Activated CD4-positive, alpha-beta memory T cell treated with anti-CD3 and anti-CD28 coated beads, Interleukin-2, amount 10 ng/mL, durations not matched to agents 7 days and 5 days (primary cell): ENCODE measurements around the gene SYCE3. TPM values are rescaled to one million over a fixed set of nuclear protein-coding genes. Genes with fewer than 3 reads are reported as not detected.

Experiments used
- CTCF ChIA-PET: fragments of 350-600 bp; sonication (Branson Sonifier 250); formaldehyde crosslinking; loops from one replicate; lab custom pipeline; 2021; ENCODE audit warnings: antibody characterized with exemption, inconsistent platforms; lab: Charles Lee
- POLR2A ChIA-PET: fragments of 350-600 bp; sonication (Branson Sonifier 250); formaldehyde crosslinking; loops from one replicate; lab custom pipeline; 2021; ENCODE audit warnings: antibody characterized with exemption; lab: Charles Lee
- DNase-seq: peaks from one replicate; pipeline ENCODE4 v3.0.0-alpha.2; 2020
- H3K27ac Mint-ChIP-seq: one replicate; pipeline ENCODE4 v1.8.0; 2021; ENCODE audit warnings: mild to moderate bottlenecking, mixed read lengths
- H3K27me3 Mint-ChIP-seq: one replicate; pipeline ENCODE4 v1.8.0; 2021; ENCODE audit warnings: mixed read lengths
- H3K36me3 Mint-ChIP-seq: one replicate; pipeline ENCODE4 v1.8.0; 2021; ENCODE audit warnings: low read depth, mixed read lengths
- H3K4me1 Mint-ChIP-seq: one replicate; pipeline ENCODE4 v1.8.0; 2021; ENCODE audit warnings: mixed read lengths
- H3K4me3 Mint-ChIP-seq: one replicate; pipeline ENCODE4 v1.8.0; 2021; ENCODE audit warnings: mild to moderate bottlenecking, mixed read lengths
- H3K9me3 Mint-ChIP-seq: one replicate; pipeline ENCODE4 v1.8.0; 2021; ENCODE audit warnings: mixed read lengths
- total RNA-seq, 2 experiments: library from RNA; stranded (reverse); gene quantifications; one replicate each; pipeline ENCODE4 v1.2.3, GENCODE V29; 2021

Gene SYCE3
- total RNA-seq, 2 experiments from 2014 or later: 0.58 to 0.71 TPM

DNA sequence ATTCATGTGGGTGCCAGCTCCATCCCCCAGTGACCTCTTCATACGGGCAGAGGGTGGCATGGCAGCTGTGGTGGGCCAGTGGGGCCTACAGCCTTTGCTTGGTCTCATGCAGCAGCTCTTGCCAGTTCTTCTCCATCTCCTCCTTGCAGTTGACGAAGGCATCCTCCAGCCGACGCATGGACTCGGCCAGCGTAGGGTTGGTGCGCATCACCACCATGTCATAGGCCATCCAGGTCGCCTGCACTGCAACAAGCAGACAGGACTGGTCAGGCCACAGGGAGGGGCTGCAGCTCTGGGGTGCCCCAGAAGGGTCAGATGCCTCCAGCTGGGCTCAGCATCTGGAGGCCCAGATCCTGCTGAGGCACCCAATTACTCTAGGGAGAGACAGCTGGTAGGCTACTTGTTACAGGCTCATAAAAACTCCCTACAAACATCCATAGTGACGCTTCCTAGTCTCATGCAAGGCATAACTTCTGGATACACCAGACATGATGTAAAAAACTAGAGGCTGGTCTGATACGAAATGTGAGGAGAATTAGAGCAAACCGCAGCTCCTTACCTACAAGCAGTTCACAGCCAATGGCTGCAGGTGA, 11.5 kb downstream of the SYCE3 start:
- H3K4me1 Mint-ChIP-seq: peaks cover 23% of the 10 kb centered on the region

DNA sequence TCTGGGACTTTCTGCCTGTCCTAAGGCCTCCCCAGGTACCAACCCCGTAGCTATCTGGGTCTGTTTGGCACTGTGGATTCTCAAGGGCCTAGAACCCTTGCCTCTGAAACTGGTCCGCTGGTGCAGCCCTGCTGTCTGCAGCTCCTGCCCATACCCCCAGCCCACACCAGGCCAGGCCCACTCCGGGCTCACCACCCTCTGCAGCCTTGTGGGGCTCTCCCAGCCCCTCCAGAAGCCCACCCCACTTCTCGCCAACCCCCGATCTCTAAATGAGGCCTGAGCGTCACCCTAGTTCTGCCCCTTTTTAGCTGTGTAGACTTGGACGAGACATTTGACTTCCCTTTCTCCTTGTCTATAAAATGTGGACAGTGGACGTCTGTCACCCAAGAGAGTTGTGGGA, 12.3 kb downstream of the SYCE3 start:
- ChIA-PET CTCF (interaction anchor here (1.1 to 5.6 kb wide), 3 partner anchors 13 to 25 kb away, joined by 4 to 48 read pairs (median 40); partner anchors contain the start of genes SCO2 and SYCE3), POLR2A (interaction anchor here (0.7 to 8.9 kb wide), 10 partner anchors 12 to 71 kb away, joined by 3 to 151 read pairs (median 6); partner anchors contain the start of genes LMF2, NCAPH2, SCO2 and SYCE3)
- Mint-ChIP-seq H3K27ac (no peak overlapping the region), H3K27me3 (no peaks in the 10 kb centered on the region), H3K36me3 (peaks cover 3% of the 10 kb centered on the region), H3K4me1 (peaks cover 31% of the 10 kb centered on the region), H3K9me3 (no peaks in the 10 kb centered on the region), H3K4me3 (peak overlapping the region; percentile 25)
- no peak for DNase-seq

More for the DNA sequence above, 11.5 kb downstream of the SYCE3 start:
- Mint-ChIP-seq H3K9me3 (no peaks in the 10 kb centered on the region), H3K4me3 (no peak overlapping the region), H3K27ac (no peak overlapping the region), H3K36me3 (peaks cover 3% of the 10 kb centered on the region), H3K27me3 (peaks cover 3% of the 10 kb centered on the region)
- CTCF ChIA-PET: interaction anchor here (0.6 to 5.6 kb wide), 3 partner anchors 12 to 33 kb away, joined by 4 to 48 read pairs (median 4); partner anchors contain the start of genes SCO2 and SYCE3
- POLR2A ChIA-PET: interaction anchor here (1.0 to 8.9 kb wide), 9 partner anchors 12 to 70 kb away, joined by 3 to 151 read pairs (median 6); partner anchors contain the start of genes LMF2, NCAPH2, SCO2 and SYCE3
- no peak for DNase-seq

DNA sequence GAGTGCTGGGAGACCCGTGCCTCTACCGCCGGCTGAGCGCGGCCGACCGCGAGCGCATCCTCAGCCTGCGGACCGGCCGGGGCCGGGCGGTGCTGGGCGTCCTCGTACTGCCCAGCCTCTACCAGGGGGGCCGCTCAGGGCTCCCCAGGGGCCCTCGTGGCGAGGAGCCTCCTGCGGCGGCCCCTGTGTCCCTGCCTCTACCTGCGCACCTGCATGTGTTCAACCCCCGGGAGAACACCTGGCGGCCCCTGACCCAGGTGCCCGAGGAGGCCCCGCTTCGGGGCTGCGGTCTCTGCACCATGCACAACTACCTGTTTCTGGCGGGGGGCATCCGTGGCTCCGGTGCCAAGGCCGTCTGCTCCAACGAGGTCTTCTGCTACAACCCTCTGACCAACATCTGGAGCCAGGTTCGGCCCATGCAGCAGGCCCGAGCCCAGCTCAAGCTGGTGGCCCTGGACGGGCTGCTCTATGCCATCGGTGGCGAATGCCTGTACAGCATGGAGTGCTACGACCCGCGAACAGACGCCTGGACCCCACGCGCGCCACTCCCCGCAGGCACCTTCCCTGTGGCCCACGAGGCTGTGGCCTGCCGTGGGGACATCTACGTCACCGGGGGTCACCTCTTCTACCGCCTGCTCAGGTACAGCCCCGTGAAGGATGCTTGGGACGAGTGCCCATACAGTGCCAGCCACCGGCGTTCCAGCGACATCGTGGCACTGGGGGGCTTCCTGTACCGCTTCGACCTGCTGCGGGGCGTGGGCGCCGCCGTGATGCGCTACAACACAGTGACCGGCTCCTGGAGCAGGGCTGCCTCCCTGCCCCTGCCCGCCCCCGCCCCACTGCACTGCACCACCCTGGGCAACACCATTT, 13.6 kb downstream of the SYCE3 start:
- ChIA-PET CTCF (interaction anchor here (1.0 to 5.6 kb wide), 12 partner anchors 8 to 72 kb away, joined by 3 to 48 read pairs (median 6); partner anchors contain the start of genes CPT1B, SCO2, SYCE3 and TYMP), POLR2A (interaction anchor here (0.8 to 8.9 kb wide), 14 partner anchors 8 to 579 kb away, joined by 3 to 151 read pairs (median 15); partner anchors contain the start of genes ARSA, CHKB, LMF2 and NCAPH2)
- Mint-ChIP-seq H3K4me3 (peak overlapping the region; percentile 72), H3K27ac (peak overlapping the region; percentile 74), H3K9me3 (no peaks in the 10 kb centered on the region), H3K36me3 (peaks cover 3% of the 10 kb centered on the region), H3K4me1 (peaks cover 44% of the 10 kb centered on the region), H3K27me3 (no peaks in the 10 kb centered on the region)
- DNase-seq: no peak

DNA sequence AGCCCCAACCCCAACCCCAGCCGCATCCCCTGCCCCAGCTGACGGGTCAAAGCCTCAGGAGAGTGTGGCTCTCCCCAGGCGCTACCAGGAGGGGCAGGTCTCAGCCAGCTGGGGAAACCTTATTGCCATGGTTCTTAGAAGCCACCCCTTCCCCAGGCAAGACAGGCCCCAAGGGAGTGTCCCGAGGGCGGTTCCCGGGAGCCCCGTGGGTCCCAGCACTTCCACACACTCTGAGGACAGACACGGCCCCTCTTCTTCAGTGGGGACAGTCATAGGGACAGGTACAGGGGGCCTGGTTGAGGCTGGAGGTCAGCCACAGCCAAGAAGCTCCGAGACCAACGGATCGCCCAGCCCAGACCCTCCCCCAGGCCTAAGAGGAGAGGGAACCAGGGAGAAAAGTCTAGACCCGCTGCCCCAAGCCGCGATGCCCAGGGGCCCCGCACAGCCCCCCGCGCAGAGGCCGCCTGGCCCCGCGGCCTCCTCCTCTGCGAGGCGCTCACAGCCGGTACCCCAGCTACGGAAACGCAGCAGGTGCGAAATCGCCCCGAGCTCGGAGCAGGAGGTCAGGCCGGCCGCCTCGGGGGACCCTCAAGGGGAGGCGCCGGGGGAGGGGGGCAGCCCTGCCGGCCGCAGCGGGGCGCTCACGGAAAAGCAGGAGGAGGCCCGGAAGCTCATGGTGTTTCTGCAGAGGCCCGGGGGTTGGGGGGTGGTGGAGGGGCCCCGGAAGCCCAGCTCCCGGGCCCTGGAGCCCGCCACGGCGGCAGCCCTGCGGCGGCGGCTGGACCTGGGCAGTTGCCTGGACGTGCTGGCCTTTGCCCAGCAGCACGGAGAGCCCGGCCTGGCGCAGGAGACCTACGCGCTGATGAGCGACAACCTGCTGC, 14.4 kb downstream of the SYCE3 start:
- peaks cover 3% of the 10 kb centered on the region for H3K36me3 Mint-ChIP-seq
- ChIA-PET CTCF (interaction anchor here (1.0 to 5.6 kb wide), 12 partner anchors 9 to 73 kb away, joined by 3 to 48 read pairs (median 6); partner anchors contain the start of genes CPT1B, SCO2, SYCE3 and TYMP), POLR2A (interaction anchor here (0.8 to 8.9 kb wide), 14 partner anchors 9 to 578 kb away, joined by 3 to 151 read pairs (median 15); partner anchors contain the start of genes ARSA, CHKB, LMF2 and NCAPH2)
- DNase-seq: peak; percentile 68
- H3K27me3 Mint-ChIP-seq: no peaks in the 10 kb centered on the region
- H3K4me1 Mint-ChIP-seq: peaks cover 44% of the 10 kb centered on the region
- no peaks in the 10 kb centered on the region for H3K9me3 Mint-ChIP-seq
- H3K27ac Mint-ChIP-seq: peak overlapping the region; percentile 73
- peak overlapping the region; percentile 63 for H3K4me3 Mint-ChIP-seq

DNA sequence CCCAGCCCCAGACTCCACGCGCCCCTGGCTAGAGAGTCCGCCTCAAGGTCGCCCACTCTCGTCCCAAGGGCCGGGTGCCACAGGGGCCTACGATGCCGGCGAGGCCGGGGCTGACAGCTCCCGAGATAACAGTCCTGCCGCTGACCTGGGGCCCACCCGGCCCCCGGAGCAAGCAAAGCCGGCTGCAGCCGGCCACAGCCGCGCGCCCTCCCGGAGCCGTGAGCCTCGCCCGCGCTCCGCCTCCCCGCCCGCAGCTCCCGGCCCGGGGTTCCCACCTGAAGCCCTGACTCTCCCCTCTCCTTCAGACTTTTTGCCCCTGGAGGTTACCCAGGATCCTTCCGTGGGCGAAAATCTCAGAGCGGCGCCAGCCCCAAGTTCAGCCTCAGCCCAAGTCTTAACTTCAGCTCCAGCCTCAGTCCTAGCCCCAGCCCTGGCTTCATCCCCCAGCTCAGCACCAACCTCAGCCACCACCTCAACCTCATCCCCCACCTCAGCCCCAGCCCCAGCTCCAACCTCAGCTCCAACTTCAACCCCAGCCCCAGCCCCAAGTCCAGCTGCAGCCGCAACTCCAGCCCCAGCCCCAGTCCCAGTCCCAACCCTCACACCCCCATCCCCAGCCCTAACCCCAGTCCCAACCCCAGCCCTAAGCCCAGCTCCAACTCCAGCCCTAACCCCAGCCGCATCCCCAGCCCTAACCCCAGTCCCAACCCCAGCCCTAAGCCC, 15.3 kb downstream of the SYCE3 start:
- H3K36me3 Mint-ChIP-seq: peaks cover 6% of the 10 kb centered on the region
- H3K27me3 Mint-ChIP-seq: no peaks in the 10 kb centered on the region
- peaks cover 47% of the 10 kb centered on the region for H3K4me1 Mint-ChIP-seq
- CTCF ChIA-PET: interaction anchor here (1.3 to 5.6 kb wide), 8 partner anchors 8 to 73 kb away, joined by 4 to 48 read pairs (median 10); partner anchors contain the start of genes SCO2, SYCE3 and TYMP
- no peak overlapping the region for H3K4me3 Mint-ChIP-seq
- H3K9me3 Mint-ChIP-seq: no peaks in the 10 kb centered on the region
- POLR2A ChIA-PET: interaction anchor here (0.9 to 8.9 kb wide), 11 partner anchors 9 to 81 kb away, joined by 5 to 151 read pairs (median 28); partner anchors contain the start of genes ARSA, CHKB, LMF2 and NCAPH2
- H3K27ac Mint-ChIP-seq: peak overlapping the region; percentile 62
- no peak for DNase-seq

DNA sequence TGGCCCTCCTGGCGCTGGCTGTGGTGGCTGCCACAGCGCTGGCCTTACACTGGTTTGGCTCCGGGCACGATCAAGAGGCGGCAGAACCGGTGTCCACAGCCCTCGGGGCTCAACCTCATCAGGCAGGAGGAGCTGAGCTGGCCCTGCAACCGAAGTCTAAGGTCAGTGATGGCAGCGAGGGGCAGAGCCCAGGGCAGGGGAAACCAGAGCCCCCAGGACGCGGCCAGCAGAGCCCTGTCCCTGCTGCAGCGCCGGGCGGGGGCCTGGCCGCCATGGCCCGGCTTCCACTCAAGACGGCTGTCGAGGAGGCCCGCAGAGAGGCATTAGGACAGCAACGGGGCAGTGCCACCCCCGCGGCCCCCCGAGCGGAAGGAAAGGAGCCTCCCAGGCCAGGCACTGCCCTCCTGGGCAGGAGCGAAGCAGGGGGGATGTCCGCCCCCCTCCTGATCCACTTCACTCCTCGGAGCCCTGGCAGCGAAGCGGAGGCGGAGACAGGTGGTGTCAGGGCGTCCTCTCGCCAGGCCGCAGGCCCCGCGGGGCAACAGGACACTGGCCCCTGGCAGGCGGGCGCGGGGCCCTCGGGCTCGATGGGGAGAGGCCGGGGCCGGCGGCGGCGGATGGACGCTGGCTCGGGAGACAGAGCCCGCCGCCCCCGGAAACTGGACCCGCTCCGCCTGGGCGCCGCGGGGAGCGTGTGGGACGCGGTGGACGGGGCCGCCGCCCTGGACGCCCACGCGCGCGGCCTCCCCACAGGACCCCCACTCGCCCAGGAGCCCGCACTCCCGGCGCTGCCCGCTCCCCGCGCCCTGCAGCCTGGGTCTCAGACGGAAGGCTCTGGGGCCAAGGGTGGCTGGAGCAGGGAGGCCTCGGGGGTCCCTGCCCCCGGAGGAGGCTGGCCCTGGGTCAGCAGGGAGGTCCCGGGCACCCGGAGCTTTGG, 16.1 kb downstream of the SYCE3 start:
- no peak for DNase-seq
- ChIA-PET POLR2A (interaction anchor here (1.8 to 8.9 kb wide), 12 partner anchors 8 to 77 kb away, joined by 8 to 151 read pairs (median 29); partner anchors contain the start of genes CHKB, LMF2, NCAPH2 and SCO2), CTCF (interaction anchor here (2.0 to 9.2 kb wide), 7 partner anchors 7 to 74 kb away, joined by 9 to 150 read pairs (median 18); partner anchors contain the start of genes SCO2, SYCE3 and TYMP)
- Mint-ChIP-seq H3K27me3 (no peaks in the 10 kb centered on the region), H3K36me3 (peaks cover 7% of the 10 kb centered on the region), H3K4me1 (peaks cover 55% of the 10 kb centered on the region), H3K4me3 (no peak overlapping the region), H3K27ac (peak overlapping the region; percentile 75), H3K9me3 (no peaks in the 10 kb centered on the region)

DNA sequence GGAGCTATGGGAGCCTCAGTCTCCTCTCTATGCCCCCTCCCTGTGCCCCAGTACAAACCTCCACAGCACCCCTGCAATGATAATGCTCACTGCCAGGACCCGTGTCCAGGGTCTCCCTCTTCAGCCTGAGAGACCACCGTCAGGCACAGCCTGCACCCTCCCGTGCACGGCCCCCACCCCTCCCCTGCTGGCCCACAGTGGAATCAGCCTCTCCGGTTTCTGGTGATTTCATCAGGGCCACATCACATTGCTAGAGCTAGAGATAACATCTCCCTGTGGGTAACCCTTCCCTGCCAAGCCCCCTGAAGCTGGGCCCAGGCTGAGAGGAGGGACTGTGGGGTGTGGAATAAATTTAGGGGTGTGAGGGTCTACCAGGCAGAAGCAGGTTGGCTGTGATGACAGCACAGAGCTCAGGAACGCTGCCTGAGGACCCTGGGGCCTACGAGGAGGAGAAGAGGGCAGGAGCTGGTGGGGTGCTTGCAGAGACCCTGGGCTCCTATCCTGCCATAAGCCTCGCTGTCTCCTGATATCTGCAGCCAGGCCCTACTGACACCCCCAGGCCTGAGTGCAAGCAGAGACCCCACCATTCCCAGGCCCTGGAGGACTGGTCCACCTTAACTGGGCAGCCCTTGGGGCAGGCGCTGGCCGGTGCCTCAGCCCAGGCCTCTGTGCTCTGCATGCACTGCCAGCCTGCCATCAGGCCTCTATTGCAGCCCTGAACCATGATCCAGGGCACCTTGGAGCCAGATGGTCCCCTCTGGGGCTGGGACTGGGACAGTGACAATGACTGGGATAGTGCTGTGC, 17.0 kb downstream of the SYCE3 start, which contains the start of gene KLHDC7B:
Gene KLHDC7B (plus strand): TSS at position 378 of the 804 bp plus-strand sequence. CDS start 345 bp downstream, at position 723.
- Mint-ChIP-seq H3K36me3 (peaks cover 7% of the 10 kb centered on the region), H3K27ac (peak within 1 kb of the TSS; percentile 75), H3K4me3 (peak within 1 kb of the TSS; percentile 63), H3K9me3 (no peaks in the 10 kb centered on the region), H3K27me3 (no peaks in the 10 kb centered on the region), H3K4me1 (peaks cover 62% of the 10 kb centered on the region)
- DNase-seq: peak; percentile 60
- ChIA-PET POLR2A (interaction anchor here (0.6 to 8.9 kb wide), 14 partner anchors 10 to 76 kb away, joined by 3 to 151 read pairs (median 8); partner anchors contain the start of genes CHKB, LMF2, NCAPH2 and SCO2), CTCF (interaction anchor here (1.2 to 9.2 kb wide), 8 partner anchors 9 to 355 kb away, joined by 3 to 150 read pairs (median 6); partner anchors contain the start of genes CHKB, LMF2, NCAPH2 and SCO2)

DNA sequence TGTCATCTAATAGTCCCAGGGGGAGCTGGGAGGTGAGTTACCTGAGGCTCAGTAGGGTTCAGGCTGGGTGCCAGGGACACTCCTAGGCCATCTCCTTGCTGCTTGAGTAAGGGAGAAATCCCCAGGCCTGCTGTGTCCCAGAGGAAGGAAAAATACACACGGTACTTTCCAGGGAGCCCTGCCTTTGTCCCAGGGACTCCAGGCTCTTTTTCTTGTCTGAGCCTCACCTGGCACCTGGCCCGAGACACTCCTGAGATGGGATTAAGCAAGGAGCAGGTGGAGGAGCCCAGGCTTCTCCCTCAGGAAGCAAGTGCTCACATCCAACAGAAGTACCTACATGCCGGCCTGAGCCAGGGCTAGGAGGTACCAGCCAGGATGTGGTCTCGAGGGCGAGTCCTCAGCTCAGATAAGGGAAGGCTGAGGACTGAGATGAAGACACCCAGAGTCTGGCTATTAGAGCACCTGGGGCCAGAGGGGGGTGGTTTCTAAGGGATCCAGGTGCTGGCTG, 17.9 kb downstream of the SYCE3 start:
- Mint-ChIP-seq H3K27ac (peak overlapping the region; percentile 75), H3K27me3 (no peaks in the 10 kb centered on the region), H3K9me3 (no peaks in the 10 kb centered on the region), H3K36me3 (peaks cover 3% of the 10 kb centered on the region), H3K4me1 (peaks cover 61% of the 10 kb centered on the region), H3K4me3 (peak overlapping the region; percentile 63)
- peak; percentile 61 for DNase-seq
- CTCF ChIA-PET: interaction anchor here (1.0 to 9.2 kb wide), 9 partner anchors 10 to 354 kb away, joined by 3 to 150 read pairs (median 6); partner anchors contain the start of genes CHKB, LMF2, NCAPH2 and SCO2
- POLR2A ChIA-PET: interaction anchor here (0.9 to 8.9 kb wide), 13 partner anchors 9 to 76 kb away, joined by 3 to 151 read pairs (median 8); partner anchors contain the start of genes CHKB, LMF2, NCAPH2 and SCO2
